ENCODE data around the gene INPP4A. TPM values are rescaled to one million over a fixed set of nuclear protein-coding genes. Genes with fewer than 3 reads are reported as not detected.

Gene INPP4A
- total RNA-seq, 2 donors from 2014 or later, result 12.7 to 18.2 TPM

DNA sequence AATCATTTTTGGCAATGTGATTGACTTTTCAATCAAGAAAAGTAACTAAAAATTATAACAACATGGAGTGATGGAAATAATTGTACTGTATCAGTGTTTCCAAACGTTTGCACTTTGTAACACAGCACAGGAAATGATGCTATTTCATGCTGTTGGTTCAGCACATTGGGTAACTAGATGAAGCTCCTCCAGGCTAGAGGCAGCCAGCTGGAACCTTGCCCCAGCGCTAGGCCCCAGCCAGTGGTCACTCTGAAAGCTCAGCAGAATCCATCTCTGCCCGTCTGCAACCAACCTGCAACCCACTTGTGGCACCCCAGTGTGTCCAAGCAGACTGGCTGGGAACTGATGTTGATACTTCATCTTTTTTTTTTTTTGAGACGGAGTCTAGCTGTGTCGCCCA is 179.0 kb downstream of the INPP4A start:
- Histone ChIP-seq H3K4me3 (no peak overlapping the region), H3K36me3 (peaks cover 16% of the 10 kb centered on the region), H3K27ac (no peak overlapping the region), H3K27me3 (no peaks in the 10 kb centered on the region), H3K9me3 (no peaks in the 10 kb centered on the region), H3K4me1 (no peaks in the 10 kb centered on the region)
- DNase-seq (ENCODE audit: low spot score), result no peak
- TF ChIP-seq CTCF (IDR thresholded peaks at IDR 0.05), result no peak

GRCh38 chr2:98632351-98632750 is 187.7 kb downstream of the INPP4A start:
- TF ChIP-seq CTCF (IDR thresholded peaks at IDR 0.05), result no peak
- DNase-seq (ENCODE audit: low spot score), result no peak

GRCh38 chr2:98634406-98635092 is 189.9 kb downstream of the INPP4A start:
- Histone ChIP-seq H3K4me1 (no peaks in the 10 kb centered on the region), H3K4me3 (no peak overlapping the region), H3K27me3 (no peaks in the 10 kb centered on the region), H3K9me3 (no peaks in the 10 kb centered on the region), H3K27ac (no peak overlapping the region), H3K36me3 (peaks cover 39% of the 10 kb centered on the region)
- no peak for DNase-seq (ENCODE audit: low spot score)
- TF ChIP-seq CTCF (IDR thresholded peaks at IDR 0.05), result no peak

More at GRCh38 chr2:98632351-98632750, 187.7 kb downstream of the INPP4A start:
- H3K9me3 ChIP-seq, result no peaks in the 10 kb centered on the region
- no peak overlapping the region for H3K27ac ChIP-seq
- peaks cover 39% of the 10 kb centered on the region for H3K36me3 ChIP-seq
- H3K4me1 ChIP-seq, result no peaks in the 10 kb centered on the region
- H3K27me3 ChIP-seq, result no peaks in the 10 kb centered on the region
- no peak overlapping the region for H3K4me3 ChIP-seq

DNA sequence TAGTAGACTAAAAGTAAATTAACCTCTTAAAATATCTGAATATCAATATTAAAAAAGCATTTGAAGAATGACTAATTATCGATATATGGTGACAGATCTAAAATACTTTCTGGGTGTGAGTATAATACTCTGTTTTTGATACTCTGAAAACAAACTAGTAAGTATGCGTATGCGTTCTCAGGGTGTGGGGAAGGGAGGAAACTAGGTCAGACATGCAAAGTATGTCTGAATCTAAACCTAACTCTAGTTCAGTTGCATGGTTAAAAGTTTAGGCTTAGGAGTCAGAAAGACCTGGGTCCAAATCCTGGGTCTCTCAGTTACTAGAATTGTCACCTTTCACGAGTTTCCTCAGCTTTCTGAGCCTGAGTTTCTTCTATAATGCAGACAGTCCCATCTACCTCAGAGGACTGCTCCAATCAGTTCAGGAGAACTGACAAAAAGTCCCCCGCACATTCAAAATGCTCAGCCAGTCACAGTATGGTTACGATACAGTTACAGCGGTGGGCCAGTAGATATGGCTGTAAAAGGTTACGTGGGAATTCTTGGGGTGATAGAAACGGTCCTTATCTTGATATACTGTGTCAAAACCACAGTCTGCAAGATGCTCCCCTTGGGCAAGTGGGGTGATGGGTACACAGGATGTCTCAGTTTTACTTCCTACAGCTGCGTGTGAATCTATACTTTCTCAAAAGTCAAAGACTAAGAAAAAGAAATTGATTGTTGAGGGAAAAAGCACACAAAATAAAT is 192.9 kb downstream of the INPP4A start:
- H3K4me1 ChIP-seq, result no peaks in the 10 kb centered on the region
- H3K27me3 ChIP-seq, result no peaks in the 10 kb centered on the region
- TF ChIP-seq CTCF (IDR thresholded peaks at IDR 0.05), result no peak
- H3K36me3 ChIP-seq, result peaks cover 44% of the 10 kb centered on the region
- no peak overlapping the region for H3K4me3 ChIP-seq
- H3K27ac ChIP-seq, result no peak overlapping the region
- no peak for DNase-seq (ENCODE audit: low spot score)
- H3K9me3 ChIP-seq, result no peaks in the 10 kb centered on the region

- Histone ChIP-seq H3K27me3 (no peaks in the 10 kb centered on the region), H3K36me3 (peaks cover 16% of the 10 kb centered on the region), H3K27ac (no peak overlapping the region), H3K9me3 (no peaks in the 10 kb centered on the region), H3K4me3 (no peak overlapping the region), H3K4me1 (no peaks in the 10 kb centered on the region)
- TF ChIP-seq CTCF (IDR thresholded peaks at IDR 0.05), result no peak
- DNase-seq (ENCODE audit: low spot score), result no peak
Measured at GRCh38 chr2:98643496-98644100, 198.9 kb downstream of the INPP4A start.

Other genes with a start within 250 kb of the INPP4A start
- gene CNGA3, start 98.4 kb upstream of the INPP4A start, total RNA-seq, result not detected
- gene COA5, start 163.7 kb downstream of the INPP4A start, total RNA-seq, result 10 to 100 TPM; 19.8 to 22.3 TPM
- 10 to 100 TPM; 30.4 to 35.3 TPM for gene UNC50, start 163.7 kb downstream of the INPP4A start, total RNA-seq

Data from right atrium auricular region (tissue), 2 donors.